Renal pelvis (tissue), 4 donors: ENCODE results near the gene GPR146. TPM values are rescaled to one million over a fixed set of nuclear protein-coding genes. Genes with fewer than 3 reads are reported as not detected.

Experiments used
- DNase-seq: peaks from one replicate; pipeline ENCODE4 v3.0.0-alpha.2; 2013
- polyA plus RNA-seq, 3 donors: library from polyadenylated mRNA; unstranded; fragments of 120-200 nt; gene quantifications; one replicate each; pipeline ENCODE4 v1.2.1, GENCODE V29; 2013; ENCODE audit not compliant: insufficient read length in 3 of 3

The GPR146 gene
- polyA plus RNA-seq, 3 donors: 3.7 to 4.8 (median 4.7) TPM

GRCh38 chr7:1106063-1106792 is 61.9 kb downstream of the GPR146 start:
- no peak for DNase-seq

DNA sequence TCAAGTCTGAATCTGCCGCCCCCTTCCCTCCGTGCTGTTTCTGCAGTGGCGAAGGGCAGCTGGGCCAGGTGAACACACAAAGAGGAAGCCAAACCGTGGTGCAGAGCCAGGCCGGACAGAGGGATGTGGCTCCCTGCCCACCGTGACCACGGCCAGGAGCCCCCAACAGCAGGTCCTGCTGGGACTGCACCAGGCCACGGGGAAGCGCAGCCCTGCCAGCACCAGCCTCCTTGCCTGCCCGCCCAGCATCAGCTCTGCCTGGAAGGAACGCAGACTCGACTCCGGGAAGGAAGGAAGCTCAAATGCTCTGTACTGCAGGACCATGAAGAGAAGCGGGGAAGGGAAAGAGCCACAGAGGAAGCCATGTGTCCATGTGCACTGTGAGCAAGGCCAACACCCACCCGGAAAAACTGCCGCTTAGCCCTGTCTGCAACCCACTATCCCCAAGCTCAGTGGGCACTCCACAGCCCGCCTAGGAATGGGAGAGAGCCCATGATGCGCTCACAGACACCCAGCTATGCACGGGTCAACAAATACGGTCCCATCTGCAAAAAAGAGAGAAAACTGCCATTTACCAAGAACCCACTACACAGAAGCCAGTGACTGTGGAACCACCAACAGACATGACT is 62.6 kb downstream of the GPR146 start:
- no peak for DNase-seq

DNA sequence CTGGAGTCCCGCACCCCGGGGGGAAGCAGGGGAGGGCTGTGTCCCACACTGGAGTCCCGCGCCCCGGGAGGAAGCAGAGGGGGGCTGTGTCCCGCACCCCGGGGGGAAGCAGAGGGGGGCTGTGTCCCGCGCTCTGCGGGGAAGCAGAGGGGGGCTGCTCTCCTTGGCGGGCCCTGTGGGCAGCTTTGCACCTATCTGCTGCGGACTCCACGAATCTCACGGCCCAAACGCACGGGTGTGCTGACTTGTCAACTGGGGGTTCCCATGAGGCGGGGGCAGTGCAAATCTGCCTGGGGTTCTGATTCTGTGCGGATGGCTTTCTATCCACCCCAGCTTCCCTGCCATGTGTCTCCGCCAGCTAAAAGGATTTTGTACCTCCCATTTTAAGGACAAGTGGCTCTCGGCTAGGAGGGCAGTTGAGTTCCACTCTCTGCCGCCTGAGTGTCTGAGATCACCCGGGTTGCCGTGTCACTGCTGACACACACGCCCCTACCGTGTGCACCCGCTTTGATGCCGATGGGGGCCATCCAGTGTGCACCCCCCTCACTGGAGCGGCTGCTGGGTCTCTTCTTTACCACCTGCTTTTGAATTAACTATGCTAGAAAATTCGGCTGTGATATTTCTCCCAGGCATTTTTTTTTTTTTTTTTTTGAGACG is 64.0 kb downstream of the GPR146 start:
- no peak for DNase-seq

Other genes starting within 250 kb of the GPR146 start
- gene SUN1, start 212.1 kb upstream of the GPR146 start, polyA plus RNA-seq: 100 to 1,000 TPM; 122 to 172 (median 168) TPM
- gene GET4, start 168.0 kb upstream of the GPR146 start, polyA plus RNA-seq: 10 to 100 TPM; 45.2 to 62.0 (median 61.0) TPM
- gene ADAP1, start 89.9 kb upstream of the GPR146 start, polyA plus RNA-seq: 10 to 100 TPM; 13.6 to 22.9 (median 17.3) TPM
- 10 to 100 TPM; 10.5 to 17.3 (median 16.3) TPM for gene COX19, start 69.0 kb upstream of the GPR146 start, polyA plus RNA-seq
- 1 to 10 TPM; 3.3 to 4.3 (median 3.3) TPM for gene CYP2W1, start 61.4 kb upstream of the GPR146 start, polyA plus RNA-seq
- gene GPER1, start 43.6 kb downstream of the GPR146 start, polyA plus RNA-seq: 1 to 10 TPM; 6.5 to 6.9 (median 6.7) TPM
- 10 to 100 TPM; 19.7 to 24.1 (median 22.2) TPM for gene ZFAND2A, start 115.7 kb downstream of the GPR146 start, polyA plus RNA-seq
- 10 to 100 TPM in 2 of 3 donors, 1 to 10 TPM in 1; 7.5 to 15.0 (median 13.5) TPM for gene UNCX, start 188.3 kb downstream of the GPR146 start, polyA plus RNA-seq